ENCODE results near the gene ZNF785. TPM values are rescaled to one million over a fixed set of nuclear protein-coding genes. Genes with fewer than 3 reads are reported as not detected.

Gene ZNF785
- total RNA-seq, 2 experiments from 2014 or later = 4.6 to 6.8 TPM

GRCh38 chr16:30601966-30602365 is 16.5 kb upstream of the ZNF785 start:
- TF ChIP-seq EZH2phosphoT487 (IDR thresholded peaks at IDR 0.05; ENCODE audit: borderline replicate concordance, low read depth, low read length) (no peak), CTCF (conservative IDR thresholded peaks at IDR 0.05; ENCODE audit: low read length) (no peak)
- DNase-seq (ENCODE audit: low spot score) = no peak
- intact Hi-C loops (cut with micrococcal nuclease; ENCODE audit: unreplicated experiment) = no loop called here
- no peaks in the 10 kb centered on the region for H3K79me2 ChIP-seq (ENCODE audit: insufficient read depth, low read depth, low read length)
- H3K4me2 ChIP-seq (ENCODE audit: low read length) = no peak overlapping the region
- H3K9me3 ChIP-seq (ENCODE audit: low read length) = 0 out of 2 replicates have a peak, but pooled peaks cover 3% of the 10 kb centered on the region
- CTCF ChIA-PET (ENCODE audit: unreplicated experiment) = no interaction called here
- H3K4me3 ChIP-seq (ENCODE audit: low read depth, low read length, poor library complexity, severe bottlenecking) = no peak overlapping the region
- no peak overlapping the region for H2AFZ ChIP-seq (ENCODE audit: low read length)
- peaks cover 4% of the 10 kb centered on the region for H3K4me1 ChIP-seq (ENCODE audit: insufficient read depth, low read length, poor library complexity, severe bottlenecking)
- no peak overlapping the region for H3K27ac ChIP-seq (ENCODE audit: low read depth, low read length, poor library complexity, severe bottlenecking)
- BruUV-seq (replicated peaks) = no TSS peak
- no peaks in the 10 kb centered on the region for H3K9me2 ChIP-seq (ENCODE audit: insufficient read depth, low read length)
- POLR2A ChIA-PET = interaction anchor here (0.6 to 1.1 kb wide), 2 partner anchors 13 to 18 kb away, joined by 3 read pairs; no protein-coding TSS in a partner anchor
- no peaks in the 10 kb centered on the region for H4K20me1 ChIP-seq (ENCODE audit: insufficient read depth, low read length)
- peaks cover 50% of the 10 kb centered on the region for H3K36me3 ChIP-seq (ENCODE audit: insufficient read depth, low read length)

- TF ChIP-seq EZH2phosphoT487 (IDR thresholded peaks at IDR 0.05; ENCODE audit: borderline replicate concordance, low read depth, low read length) (no peak), CTCF (conservative IDR thresholded peaks at IDR 0.05; ENCODE audit: low read length) (no peak)
- BruUV-seq (replicated peaks) = no TSS peak
These were observed 15.4 kb upstream of the ZNF785 start for GRCh38 chr16:30600929-30601328.

GRCh38 chr16:30600215-30600614 is 14.7 kb upstream of the ZNF785 start:
- Histone ChIP-seq H3K4me1 (ENCODE audit: insufficient read depth, low read length, poor library complexity, severe bottlenecking) (peaks cover 4% of the 10 kb centered on the region), H3K27ac (ENCODE audit: low read depth, low read length, poor library complexity, severe bottlenecking) (no peak overlapping the region), H4K20me1 (ENCODE audit: insufficient read depth, low read length) (no peaks in the 10 kb centered on the region), H3K4me3 (ENCODE audit: low read depth, low read length, poor library complexity, severe bottlenecking) (no peak overlapping the region), H3K79me2 (ENCODE audit: insufficient read depth, low read depth, low read length) (no peaks in the 10 kb centered on the region), H3K9me2 (ENCODE audit: insufficient read depth, low read length) (no peaks in the 10 kb centered on the region), H2AFZ (ENCODE audit: low read length) (no peak overlapping the region), H3K9me3 (ENCODE audit: low read length) (0 out of 2 replicates have a peak, but pooled peaks cover 3% of the 10 kb centered on the region), H3K4me2 (ENCODE audit: low read length) (no peak overlapping the region), H3K36me3 (ENCODE audit: insufficient read depth, low read length) (peaks cover 35% of the 10 kb centered on the region)
- POLR2A ChIA-PET = no interaction called here
- BruUV-seq (replicated peaks) = no TSS peak
- TF ChIP-seq CTCF (conservative IDR thresholded peaks at IDR 0.05; ENCODE audit: low read length) (no peak), EZH2phosphoT487 (IDR thresholded peaks at IDR 0.05; ENCODE audit: borderline replicate concordance, low read depth, low read length) (no peak)
- intact Hi-C loops (cut with micrococcal nuclease; ENCODE audit: unreplicated experiment) = no loop called here
- CTCF ChIA-PET (ENCODE audit: unreplicated experiment) = no interaction called here
- no peak for DNase-seq (ENCODE audit: low spot score)

More at GRCh38 chr16:30600929-30601328, 15.4 kb upstream of the ZNF785 start:
- peaks cover 4% of the 10 kb centered on the region for H3K4me1 ChIP-seq (ENCODE audit: insufficient read depth, low read length, poor library complexity, severe bottlenecking)
- intact Hi-C loops (cut with micrococcal nuclease; ENCODE audit: unreplicated experiment) = no loop called here
- 0 out of 2 replicates have a peak, but pooled peaks cover 3% of the 10 kb centered on the region for H3K9me3 ChIP-seq (ENCODE audit: low read length)
- ChIA-PET POLR2A (no interaction called here), CTCF (ENCODE audit: unreplicated experiment) (no interaction called here)
- DNase-seq (ENCODE audit: low spot score) = no peak
- no peak overlapping the region for H2AFZ ChIP-seq (ENCODE audit: low read length)
- H3K9me2 ChIP-seq (ENCODE audit: insufficient read depth, low read length) = no peaks in the 10 kb centered on the region
- no peak overlapping the region for H3K4me3 ChIP-seq (ENCODE audit: low read depth, low read length, poor library complexity, severe bottlenecking)
- peaks cover 40% of the 10 kb centered on the region for H3K36me3 ChIP-seq (ENCODE audit: insufficient read depth, low read length)
- no peaks in the 10 kb centered on the region for H4K20me1 ChIP-seq (ENCODE audit: insufficient read depth, low read length)
- no peaks in the 10 kb centered on the region for H3K79me2 ChIP-seq (ENCODE audit: insufficient read depth, low read depth, low read length)
- no peak overlapping the region for H3K4me2 ChIP-seq (ENCODE audit: low read length)
- H3K27ac ChIP-seq (ENCODE audit: low read depth, low read length, poor library complexity, severe bottlenecking) = no peak overlapping the region
